Measurements from ENCODE around the gene GMCL2. TPM values are rescaled to one million over a fixed set of nuclear protein-coding genes. Genes with fewer than 3 reads are reported as not detected.

Gene GMCL2
- total and polyA plus RNA-seq, 7 donors: 0.01 TPM; not detected in 6

GRCh38 chr5:178143901-178144300 is 43.3 kb downstream of the GMCL2 start:
- Histone ChIP-seq H3K27me3 (no peaks in the 10 kb centered on the region), H3K9me3 (no peaks in the 10 kb centered on the region), H3K4me3 (no peak overlapping the region), H3K4me1 (peaks cover 0 to 20% (median 2%) of the 10 kb centered on the region in 4 donors), H3K27ac (peak overlapping the region in 2 of 4 donors; percentile 3 to 31), H3K36me3 (peaks cover 45 to 97% (median 51%) of the 10 kb centered on the region in 4 donors)
- DNase-seq: peak; percentile 87
- intact Hi-C loops (cut with DNase I): no loop called here
- WGBS, 2 donors: 76 to 77% methylated on average over 10 of the region's 10 CpGs
- TF ChIP-seq EP300 (IDR thresholded peaks at IDR 0.05) (no peak), POLR2AphosphoS5 (IDR thresholded peaks at IDR 0.05) (peak; percentile 18 to 77 (median 56)), POLR2A (IDR thresholded peaks at IDR 0.05) (no peak), CTCF (IDR thresholded peaks at IDR 0.05) (no peak)

- no peak overlapping the region for H3K4me3 ChIP-seq
- intact Hi-C loops (cut with DNase I): no loop called here
- H3K4me1 ChIP-seq: peaks cover 0 to 20% (median 2%) of the 10 kb centered on the region in 4 donors
- WGBS, 2 donors: 84 to 87% methylated on average over 6 of the region's 6 CpGs
- no peaks in the 10 kb centered on the region for H3K27me3 ChIP-seq
- H3K9me3 ChIP-seq: no peaks in the 10 kb centered on the region
- DNase-seq: no peak
- H3K36me3 ChIP-seq: peaks cover 38 to 96% (median 44%) of the 10 kb centered on the region in 4 donors
- H3K27ac ChIP-seq: peak overlapping the region in 1 of 4 donors; percentile 31
- TF ChIP-seq CTCF (IDR thresholded peaks at IDR 0.05) (no peak), EP300 (IDR thresholded peaks at IDR 0.05) (no peak), POLR2AphosphoS5 (IDR thresholded peaks at IDR 0.05) (no peak), POLR2A (IDR thresholded peaks at IDR 0.05) (no peak)
Measured at GRCh38 chr5:178143246-178143645, 43.9 kb downstream of the GMCL2 start.

- Histone ChIP-seq H3K36me3 (peaks cover 32 to 96% (median 39%) of the 10 kb centered on the region in 4 donors), H3K9me3 (no peaks in the 10 kb centered on the region)
- intact Hi-C loops (cut with DNase I): no loop called here
Measured at GRCh38 chr5:178142642-178143041, 44.5 kb downstream of the GMCL2 start.

GRCh38 chr5:178141550-178141949 is 45.6 kb downstream of the GMCL2 start:
- Histone ChIP-seq H3K36me3 (peaks cover 22 to 85% (median 29%) of the 10 kb centered on the region in 4 donors), H3K4me3 (no peak overlapping the region), H3K27me3 (no peaks in the 10 kb centered on the region), H3K9me3 (no peaks in the 10 kb centered on the region), H3K4me1 (peaks cover 0 to 20% (median 2%) of the 10 kb centered on the region in 4 donors), H3K27ac (no peak overlapping the region)
- WGBS, 2 donors: 95 to 96% methylated on average over 4 of the region's 4 CpGs
- TF ChIP-seq POLR2AphosphoS5 (IDR thresholded peaks at IDR 0.05): no peak
- TF ChIP-seq CTCF (IDR thresholded peaks at IDR 0.05): no peak
- TF ChIP-seq POLR2A (IDR thresholded peaks at IDR 0.05): no peak
- TF ChIP-seq EP300 (IDR thresholded peaks at IDR 0.05): no peak
- no peak for DNase-seq
- intact Hi-C loops (cut with DNase I): no loop called here

More at GRCh38 chr5:178142642-178143041, 44.5 kb downstream of the GMCL2 start:
- Histone ChIP-seq H3K27me3 (no peaks in the 10 kb centered on the region), H3K4me3 (no peak overlapping the region), H3K27ac (no peak overlapping the region), H3K4me1 (peaks cover 0 to 20% (median 2%) of the 10 kb centered on the region in 4 donors)
- 93 to 95% methylated on average over 20 of the region's 20 CpGs for WGBS, 2 donors
- TF ChIP-seq EP300 (IDR thresholded peaks at IDR 0.05): no peak
- DNase-seq: no peak

GRCh38 chr5:178137991-178138390 is 49.2 kb downstream of the GMCL2 start:
- intact Hi-C loops (cut with DNase I): loop anchor here (10.0 kb wide), 1 partner anchor 467 kb away; no protein-coding TSS in a partner anchor
- DNase-seq: no peak
- no peaks in the 10 kb centered on the region for H3K27me3 ChIP-seq
- no peak overlapping the region for H3K27ac ChIP-seq
- WGBS, 2 donors: 93 to 95% methylated on average over 12 of the region's 12 CpGs
- H3K4me3 ChIP-seq: no peak overlapping the region
- H3K36me3 ChIP-seq: peaks cover 9 to 77% (median 10%) of the 10 kb centered on the region in 4 donors
- TF ChIP-seq POLR2A (IDR thresholded peaks at IDR 0.05): no peak
- no peak for TF ChIP-seq EP300 (IDR thresholded peaks at IDR 0.05)
- no peak for TF ChIP-seq CTCF (IDR thresholded peaks at IDR 0.05)
- no peak for TF ChIP-seq POLR2AphosphoS5 (IDR thresholded peaks at IDR 0.05)
- no peaks in the 10 kb centered on the region for H3K9me3 ChIP-seq
- H3K4me1 ChIP-seq: peaks cover 0 to 7% (median 0%) of the 10 kb centered on the region in 4 donors

All from sigmoid colon (tissue), 7 donors.